ENCODE results near the gene DLGAP5. TPM values are rescaled to one million over a fixed set of nuclear protein-coding genes. Genes with fewer than 3 reads are reported as not detected.
A peak's percentile ranks its signal among the peaks of the same experiment; 100 is the strongest.

The DLGAP5 gene
- total and polyA plus RNA-seq, 4 donors, result 0.34 to 5.0 (median 0.63) TPM

DNA sequence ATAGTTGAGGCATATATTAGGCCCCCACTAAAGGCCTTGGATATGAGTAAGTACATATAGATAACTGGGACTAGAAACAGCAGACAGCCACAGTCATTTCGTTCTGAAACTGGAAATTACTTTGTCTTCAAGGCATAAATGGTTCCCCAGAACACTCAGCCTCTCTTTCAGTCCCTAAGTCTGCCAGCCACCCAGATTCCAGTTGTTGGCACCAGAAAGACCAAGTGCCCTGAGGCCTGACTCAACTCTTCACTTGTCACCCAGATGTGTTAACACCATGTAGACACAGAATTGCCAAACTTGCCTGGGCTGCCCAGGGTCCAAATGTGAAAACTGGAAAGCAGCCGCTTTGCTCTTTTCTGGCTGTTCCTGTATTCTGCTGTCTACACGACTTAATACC, 65.4 kb downstream of the DLGAP5 start:
- Histone ChIP-seq H3K4me1 (ENCODE audit: control insufficient read depth in 5 of 5, insufficient read depth in 5 of 5, low read length in 5 of 5) (peaks cover 10 to 30% (median 17%) of the 10 kb centered on the region in 5 donors), H3K9me3 (ENCODE audit: control insufficient read depth in 4 of 4, insufficient read depth in 3 of 4, low read length in 3 of 4) (no peaks in the 10 kb centered on the region), H3K9ac (ENCODE audit: insufficient read depth in 1 of 2, low read length in 2 of 2) (no peak overlapping the region), H3K4me3 (no peak overlapping the region), H3K27me3 (ENCODE audit: control insufficient read depth in 3 of 3, insufficient read depth in 3 of 3, low read length in 2 of 3) (no peaks in the 10 kb centered on the region), H3K36me3 (ENCODE audit: control insufficient read depth in 4 of 4, insufficient read depth in 4 of 4, low read length in 4 of 4) (no peaks in the 10 kb centered on the region), H3K27ac (ENCODE audit: low read depth in 1 of 2, low read length in 1 of 2) (peak overlapping the region; percentile 26 to 56)
- TF ChIP-seq, protein P1, sequence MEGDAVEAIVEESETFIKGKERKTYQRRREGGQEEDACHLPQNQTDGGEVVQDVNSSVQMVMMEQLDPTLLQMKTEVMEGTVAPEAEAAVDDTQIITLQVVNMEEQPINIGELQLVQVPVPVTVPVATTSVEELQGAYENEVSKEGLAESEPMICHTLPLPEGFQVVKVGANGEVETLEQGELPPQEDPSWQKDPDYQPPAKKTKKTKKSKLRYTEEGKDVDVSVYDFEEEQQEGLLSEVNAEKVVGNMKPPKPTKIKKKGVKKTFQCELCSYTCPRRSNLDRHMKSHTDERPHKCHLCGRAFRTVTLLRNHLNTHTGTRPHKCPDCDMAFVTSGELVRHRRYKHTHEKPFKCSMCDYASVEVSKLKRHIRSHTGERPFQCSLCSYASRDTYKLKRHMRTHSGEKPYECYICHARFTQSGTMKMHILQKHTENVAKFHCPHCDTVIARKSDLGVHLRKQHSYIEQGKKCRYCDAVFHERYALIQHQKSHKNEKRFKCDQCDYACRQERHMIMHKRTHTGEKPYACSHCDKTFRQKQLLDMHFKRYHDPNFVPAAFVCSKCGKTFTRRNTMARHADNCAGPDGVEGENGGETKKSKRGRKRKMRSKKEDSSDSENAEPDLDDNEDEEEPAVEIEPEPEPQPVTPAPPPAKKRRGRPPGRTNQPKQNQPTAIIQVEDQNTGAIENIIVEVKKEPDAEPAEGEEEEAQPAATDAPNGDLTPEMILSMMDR (IDR thresholded peaks at IDR 0.05; ENCODE audit: control extremely low read depth, extremely low read depth), result no peak
- DNase-seq, result peak in 1 of 3 donors; percentile 43
- no peak for ATAC-seq (ENCODE audit: insufficient read depth, low FRiP score)
- WGBS, 2 donors, result 64 to 73% methylated on average over 3 of the region's 3 CpGs

DNA sequence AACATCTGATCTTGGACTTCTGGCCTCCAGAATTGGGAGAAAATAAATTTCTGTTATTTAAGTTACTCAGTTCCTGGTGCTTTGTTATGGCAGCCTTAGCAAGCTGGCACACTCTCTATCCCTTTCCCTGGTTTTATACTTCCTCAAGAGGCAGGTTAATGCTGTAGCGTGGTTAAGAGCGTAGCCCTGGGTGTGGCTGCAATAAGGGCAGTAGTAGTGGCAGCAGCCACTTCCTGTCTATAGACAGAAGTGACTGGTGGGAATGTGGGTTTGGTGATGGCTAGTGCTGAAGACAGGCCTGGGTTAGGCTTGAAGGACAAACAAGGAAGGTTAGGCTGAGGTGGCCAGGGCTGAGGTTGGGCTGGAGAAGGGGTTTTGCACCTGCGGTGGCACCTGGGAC, 66.0 kb downstream of the DLGAP5 start:
- H3K36me3 ChIP-seq (ENCODE audit: control insufficient read depth in 4 of 4, insufficient read depth in 4 of 4, low read length in 4 of 4), result no peaks in the 10 kb centered on the region
- peak overlapping the region; percentile 56 to 63 for H3K27ac ChIP-seq (ENCODE audit: low read depth in 1 of 2, low read length in 1 of 2)
- no peaks in the 10 kb centered on the region for H3K9me3 ChIP-seq (ENCODE audit: control insufficient read depth in 4 of 4, insufficient read depth in 3 of 4, low read length in 3 of 4)
- TF ChIP-seq, protein P1 (IDR thresholded peaks at IDR 0.05; ENCODE audit: control extremely low read depth, extremely low read depth), result no peak
- H3K9ac ChIP-seq (ENCODE audit: insufficient read depth in 1 of 2, low read length in 2 of 2), result no peak overlapping the region
- WGBS, 2 donors, result 42 to 57% methylated on average over 3 of the region's 3 CpGs
- peaks cover 10 to 29% (median 18%) of the 10 kb centered on the region in 5 donors for H3K4me1 ChIP-seq (ENCODE audit: control insufficient read depth in 5 of 5, insufficient read depth in 5 of 5, low read length in 5 of 5)
- no peak for DNase-seq
- no peak overlapping the region for H3K4me3 ChIP-seq
- H3K27me3 ChIP-seq (ENCODE audit: control insufficient read depth in 3 of 3, insufficient read depth in 3 of 3, low read length in 2 of 3), result no peaks in the 10 kb centered on the region
- ATAC-seq (ENCODE audit: insufficient read depth, low FRiP score), result no peak

DNA sequence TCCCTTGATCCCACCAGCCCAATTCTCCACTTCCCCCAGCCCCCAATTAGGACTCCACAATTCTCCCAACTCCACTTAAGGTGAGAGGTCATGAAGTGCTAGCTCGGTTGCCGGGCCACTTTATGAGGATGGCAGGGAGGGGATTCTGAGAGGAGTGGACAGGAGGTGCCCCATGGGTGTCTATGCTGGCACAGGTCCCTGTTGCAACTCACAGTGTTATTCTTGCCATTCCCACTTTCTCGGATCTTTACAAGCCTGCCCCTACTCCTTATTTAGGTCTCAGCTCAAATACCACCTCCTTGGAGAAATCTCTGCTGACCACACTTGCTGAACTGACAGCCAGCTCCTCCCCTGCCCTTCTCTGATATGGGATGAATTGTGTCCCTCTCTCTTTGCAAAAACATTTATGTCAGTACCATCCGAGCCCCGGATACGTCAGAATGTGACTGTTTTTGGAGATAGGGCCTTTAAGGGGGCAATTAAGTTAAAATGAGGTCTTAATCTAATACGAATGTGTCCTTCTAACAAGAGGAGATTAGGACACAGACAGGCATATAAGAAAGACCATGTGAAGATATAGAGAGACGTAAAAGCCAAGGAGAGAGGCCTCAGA, 66.5 kb downstream of the DLGAP5 start:
- no peak for ATAC-seq (ENCODE audit: insufficient read depth, low FRiP score)
- H3K9me3 ChIP-seq (ENCODE audit: control insufficient read depth in 4 of 4, insufficient read depth in 3 of 4, low read length in 3 of 4), result no peaks in the 10 kb centered on the region
- H3K9ac ChIP-seq (ENCODE audit: insufficient read depth in 1 of 2, low read length in 2 of 2), result no peak overlapping the region
- no peaks in the 10 kb centered on the region for H3K27me3 ChIP-seq (ENCODE audit: control insufficient read depth in 3 of 3, insufficient read depth in 3 of 3, low read length in 2 of 3)
- H3K36me3 ChIP-seq (ENCODE audit: control insufficient read depth in 4 of 4, insufficient read depth in 4 of 4, low read length in 4 of 4), result no peaks in the 10 kb centered on the region
- peak overlapping the region in 1 of 2 donors; percentile 56 for H3K27ac ChIP-seq (ENCODE audit: low read depth in 1 of 2, low read length in 1 of 2)
- TF ChIP-seq, protein P1 (IDR thresholded peaks at IDR 0.05; ENCODE audit: control extremely low read depth, extremely low read depth), result no peak
- H3K4me1 ChIP-seq (ENCODE audit: control insufficient read depth in 5 of 5, insufficient read depth in 5 of 5, low read length in 5 of 5), result peaks cover 10 to 24% (median 18%) of the 10 kb centered on the region in 5 donors
- no peak for DNase-seq
- 88 to 93% methylated on average over 8 of the region's 8 CpGs for WGBS, 2 donors
- H3K4me3 ChIP-seq, result no peak overlapping the region

Measured in lung (tissue), 12 donors.